Skeletal muscle satellite cell (primary cell): Measurements from ENCODE around the gene KTN1.

ENCODE experiments used
- H3K27me3 ChIP-seq: 2 replicates; pipeline ENCODE4 v1.7.0; 2013; ENCODE audit warnings: low read length; ENCODE audit not compliant: control insufficient read depth, insufficient read depth
- H3K36me3 ChIP-seq: 2 replicates; pipeline ENCODE4 v1.7.0; 2013; ENCODE audit warnings: mild to moderate bottlenecking, control low read depth, low read length; ENCODE audit not compliant: insufficient read depth
- H3K4me1 ChIP-seq: 2 replicates; pipeline ENCODE4 v1.7.0; 2013; ENCODE audit warnings: low read length; ENCODE audit not compliant: control insufficient read depth, insufficient read depth
- H3K4me2 ChIP-seq: 2 replicates; pipeline ENCODE4 v1.7.0; 2013; ENCODE audit warnings: mild to moderate bottlenecking, low read length
- H3K4me3 ChIP-seq: 2 replicates; pipeline ENCODE4 v1.7.0; 2013; ENCODE audit warnings: low read length
- H3K9ac ChIP-seq: 2 replicates; pipeline ENCODE4 v1.7.0; 2013; ENCODE audit warnings: mild to moderate bottlenecking, low read depth, low read length, moderate library complexity
- H3K9me3 ChIP-seq: replicated peaks from 2 replicates; pipeline ENCODE4 v1.7.0; 2013; ENCODE audit warnings: mild to moderate bottlenecking, control low read depth, low read length

The KTN1 gene

GRCh38 chr14:55620277-55620676, 40.3 kb downstream of the KTN1 start:
- Histone ChIP-seq H3K9me3 (no peaks in the 10 kb centered on the region), H3K9ac (no peak overlapping the region), H3K4me1 (no peaks in the 10 kb centered on the region), H3K27me3 (no peaks in the 10 kb centered on the region), H3K4me3 (no peak overlapping the region), H3K36me3 (peaks cover 65% of the 10 kb centered on the region), H3K4me2 (no peak overlapping the region)

DNA sequence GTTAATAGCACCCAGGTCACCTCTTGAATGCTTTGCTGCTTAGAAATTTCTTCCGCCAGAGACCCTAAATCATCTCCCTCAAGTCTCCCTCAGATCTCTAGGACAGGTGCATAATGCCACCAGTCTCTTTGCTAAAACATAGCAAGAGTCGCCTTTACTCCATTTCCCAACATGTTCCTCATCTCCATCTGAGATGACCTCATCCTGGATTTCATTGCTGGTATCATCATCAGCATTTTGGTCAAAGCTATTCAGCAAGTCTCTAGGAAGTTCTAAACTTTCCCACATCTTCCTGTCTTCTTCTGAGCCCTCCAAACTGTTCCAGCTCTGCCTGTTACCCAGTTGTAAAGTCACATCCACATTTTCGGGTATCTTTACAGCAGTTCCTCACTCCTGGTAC, 41.0 kb downstream of the KTN1 start:
- Histone ChIP-seq H3K9me3 (no peaks in the 10 kb centered on the region), H3K4me1 (no peaks in the 10 kb centered on the region), H3K9ac (no peak overlapping the region), H3K4me3 (no peak overlapping the region), H3K36me3 (peaks cover 65% of the 10 kb centered on the region), H3K27me3 (no peaks in the 10 kb centered on the region), H3K4me2 (no peak overlapping the region)

DNA sequence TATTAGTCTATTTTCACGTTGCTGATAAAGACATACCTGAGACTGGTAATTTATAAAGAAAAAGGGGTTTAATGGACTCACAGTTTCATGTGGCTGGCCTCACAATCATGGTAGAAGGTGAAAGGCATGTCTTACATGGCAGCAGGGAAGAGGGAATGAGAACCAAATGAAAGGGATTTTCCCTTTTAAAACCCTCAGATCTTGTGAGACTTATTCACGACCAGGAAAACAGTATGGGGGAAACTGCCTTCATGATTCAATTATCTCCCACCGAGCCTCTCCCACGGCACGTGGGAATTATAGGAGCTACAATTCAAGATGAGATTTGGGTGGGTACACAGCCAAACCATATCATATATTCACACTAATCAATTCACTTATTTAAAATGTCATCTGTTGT, 41.4 kb downstream of the KTN1 start:
- Histone ChIP-seq H3K36me3 (peaks cover 63% of the 10 kb centered on the region), H3K9me3 (no peaks in the 10 kb centered on the region), H3K4me2 (no peak overlapping the region), H3K4me1 (no peaks in the 10 kb centered on the region), H3K9ac (no peak overlapping the region), H3K4me3 (no peak overlapping the region), H3K27me3 (no peaks in the 10 kb centered on the region)

GRCh38 chr14:55624913-55625312, 44.9 kb downstream of the KTN1 start:
- peaks cover 46% of the 10 kb centered on the region for H3K36me3 ChIP-seq
- no peaks in the 10 kb centered on the region for H3K9me3 ChIP-seq
- H3K27me3 ChIP-seq, result no peaks in the 10 kb centered on the region
- no peak overlapping the region for H3K9ac ChIP-seq
- no peak overlapping the region for H3K4me3 ChIP-seq
- H3K4me2 ChIP-seq, result no peak overlapping the region
- no peaks in the 10 kb centered on the region for H3K4me1 ChIP-seq

- no peak overlapping the region for H3K4me3 ChIP-seq
- no peaks in the 10 kb centered on the region for H3K9me3 ChIP-seq
- no peaks in the 10 kb centered on the region for H3K27me3 ChIP-seq
- no peaks in the 10 kb centered on the region for H3K4me1 ChIP-seq
- no peak overlapping the region for H3K4me2 ChIP-seq
- no peak overlapping the region for H3K9ac ChIP-seq
- H3K36me3 ChIP-seq, result peaks cover 44% of the 10 kb centered on the region
Measured at GRCh38 chr14:55625481-55625880, 45.5 kb downstream of the KTN1 start.

GRCh38 chr14:55626131-55626530, 46.1 kb downstream of the KTN1 start:
- Histone ChIP-seq H3K4me1 (no peaks in the 10 kb centered on the region), H3K36me3 (peaks cover 37% of the 10 kb centered on the region), H3K9me3 (no peaks in the 10 kb centered on the region), H3K9ac (no peak overlapping the region), H3K27me3 (no peaks in the 10 kb centered on the region), H3K4me3 (no peak overlapping the region), H3K4me2 (no peak overlapping the region)

DNA sequence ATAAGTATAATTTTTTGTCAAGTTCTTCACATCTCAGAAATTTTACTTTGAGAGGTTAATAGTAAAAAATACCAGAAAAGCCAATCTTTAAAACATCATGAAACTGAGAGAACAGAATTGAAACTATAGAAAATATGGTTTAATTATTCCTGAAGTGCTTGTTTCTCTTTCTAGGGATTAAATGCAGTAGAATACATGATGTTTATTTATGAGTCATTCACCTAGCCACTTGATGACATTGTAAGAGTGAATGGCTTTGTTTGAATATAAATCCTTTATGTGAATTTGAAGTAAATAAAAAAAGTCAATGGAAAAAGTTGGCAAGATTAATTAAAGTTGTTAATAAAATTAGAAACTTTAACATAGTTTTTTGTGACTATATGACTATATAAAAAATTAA, 48.4 kb downstream of the KTN1 start:
- Histone ChIP-seq H3K4me3 (no peak overlapping the region), H3K4me1 (no peaks in the 10 kb centered on the region), H3K4me2 (no peak overlapping the region), H3K27me3 (no peaks in the 10 kb centered on the region), H3K9ac (no peak overlapping the region), H3K9me3 (no peaks in the 10 kb centered on the region), H3K36me3 (peaks cover 29% of the 10 kb centered on the region)

GRCh38 chr14:55638665-55639064, 58.7 kb downstream of the KTN1 start:
- Histone ChIP-seq H3K9ac (no peak overlapping the region), H3K4me3 (no peak overlapping the region), H3K4me2 (no peak overlapping the region), H3K9me3 (no peaks in the 10 kb centered on the region), H3K27me3 (no peaks in the 10 kb centered on the region), H3K4me1 (no peaks in the 10 kb centered on the region), H3K36me3 (peaks cover 61% of the 10 kb centered on the region)

GRCh38 chr14:55641290-55641689, 61.3 kb downstream of the KTN1 start:
- Histone ChIP-seq H3K27me3 (no peaks in the 10 kb centered on the region), H3K4me3 (no peak overlapping the region), H3K4me2 (no peak overlapping the region), H3K9me3 (no peaks in the 10 kb centered on the region), H3K9ac (no peak overlapping the region), H3K36me3 (peaks cover 53% of the 10 kb centered on the region), H3K4me1 (no peaks in the 10 kb centered on the region)

GRCh38 chr14:55641954-55642353, 61.9 kb downstream of the KTN1 start:
- H3K36me3 ChIP-seq, result peaks cover 46% of the 10 kb centered on the region
- H3K4me1 ChIP-seq, result no peaks in the 10 kb centered on the region
- no peak overlapping the region for H3K9ac ChIP-seq
- H3K4me3 ChIP-seq, result no peak overlapping the region
- no peak overlapping the region for H3K4me2 ChIP-seq
- H3K9me3 ChIP-seq, result no peaks in the 10 kb centered on the region
- no peaks in the 10 kb centered on the region for H3K27me3 ChIP-seq

GRCh38 chr14:55645145-55645544, 65.1 kb downstream of the KTN1 start:
- Histone ChIP-seq H3K9me3 (no peaks in the 10 kb centered on the region), H3K9ac (no peak overlapping the region), H3K36me3 (peaks cover 41% of the 10 kb centered on the region), H3K27me3 (no peaks in the 10 kb centered on the region), H3K4me1 (no peaks in the 10 kb centered on the region), H3K4me3 (no peak overlapping the region), H3K4me2 (no peak overlapping the region)

- Histone ChIP-seq H3K4me3 (no peak overlapping the region), H3K27me3 (no peaks in the 10 kb centered on the region), H3K36me3 (peaks cover 40% of the 10 kb centered on the region), H3K4me2 (no peak overlapping the region), H3K9me3 (no peaks in the 10 kb centered on the region), H3K4me1 (no peaks in the 10 kb centered on the region), H3K9ac (no peak overlapping the region)
Measured at GRCh38 chr14:55645845-55646832, 66.1 kb downstream of the KTN1 start.
